ENCODE data around the gene REEP1. TPM values are rescaled to one million over a fixed set of nuclear protein-coding genes. Genes with fewer than 3 reads are reported as not detected.

The REEP1 gene
- total and polyA plus RNA-seq, 2 of the 13 experiments (the other 11 are each of a cell fraction or from before 2014, with no cell fraction given): 0.27 TPM; not detected in 1

DNA sequence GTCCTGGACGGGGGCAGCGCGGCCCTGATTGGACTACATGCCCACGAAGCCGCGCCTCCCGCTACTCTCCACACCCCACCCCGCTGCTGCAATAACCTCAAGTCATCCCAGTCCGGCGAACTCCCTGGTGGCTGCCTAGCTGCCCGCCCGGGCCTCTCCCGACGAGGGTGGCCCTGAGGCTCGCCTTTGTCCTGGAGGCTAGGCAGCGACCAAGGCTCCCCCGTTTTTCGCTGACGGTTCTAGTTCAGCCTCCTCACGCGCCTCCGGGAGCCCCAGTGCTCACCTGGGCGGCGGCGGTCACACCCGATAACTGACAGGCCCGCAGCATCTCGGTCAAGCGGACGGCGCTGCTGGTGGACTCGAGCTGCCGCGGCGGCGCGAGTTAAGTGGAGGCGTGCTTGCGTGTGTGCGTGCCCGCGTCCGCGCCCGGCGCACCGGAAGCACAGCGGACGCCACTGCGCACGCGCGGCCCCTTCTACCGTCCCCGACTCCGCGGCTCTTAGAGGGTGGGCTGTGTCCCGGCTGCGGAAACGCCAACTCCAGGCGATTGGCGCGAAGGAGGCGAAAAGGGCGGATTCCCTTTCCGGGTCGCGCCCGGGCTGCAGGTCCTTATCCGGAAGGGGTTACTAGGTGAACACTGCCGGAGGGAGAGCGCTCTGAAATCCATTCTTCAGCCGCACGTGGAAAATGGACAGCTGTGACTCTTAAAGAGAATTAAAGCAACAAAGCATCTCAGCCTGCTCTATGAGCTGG, 142.2 kb downstream of the REEP1 start, which contains the start of gene IMMT (continued):
- TF ChIP-seq, protein P1, sequence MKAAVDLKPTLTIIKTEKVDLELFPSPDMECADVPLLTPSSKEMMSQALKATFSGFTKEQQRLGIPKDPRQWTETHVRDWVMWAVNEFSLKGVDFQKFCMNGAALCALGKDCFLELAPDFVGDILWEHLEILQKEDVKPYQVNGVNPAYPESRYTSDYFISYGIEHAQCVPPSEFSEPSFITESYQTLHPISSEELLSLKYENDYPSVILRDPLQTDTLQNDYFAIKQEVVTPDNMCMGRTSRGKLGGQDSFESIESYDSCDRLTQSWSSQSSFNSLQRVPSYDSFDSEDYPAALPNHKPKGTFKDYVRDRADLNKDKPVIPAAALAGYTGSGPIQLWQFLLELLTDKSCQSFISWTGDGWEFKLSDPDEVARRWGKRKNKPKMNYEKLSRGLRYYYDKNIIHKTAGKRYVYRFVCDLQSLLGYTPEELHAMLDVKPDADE (CRISPR knock-in tag; IDR thresholded peaks at IDR 0.05): 0 out of 2 replicates have a peak, but pooled peaks have one; percentile 83
- TF ChIP-seq ZNF264 (CRISPR knock-in tag; IDR thresholded peaks at IDR 0.05) (peak; percentile 84), YY1 (IDR thresholded peaks at IDR 0.05; ENCODE audit: insufficient read depth, insufficient replicate concordance, low read depth, low read length) (peak; percentile 70), ZNF143 (CRISPR knock-in tag; IDR thresholded peaks at IDR 0.05) (peak; percentile 78), BHLHE40 (IDR thresholded peaks at IDR 0.05; ENCODE audit: low read length) (peak; percentile 52), TGIF2 (CRISPR knock-in tag; IDR thresholded peaks at IDR 0.05) (no peak), FOXK2 (IDR thresholded peaks at IDR 0.05) (0 out of 2 replicates have a peak, but pooled peaks have one; percentile 1), THAP11 (CRISPR knock-in tag; IDR thresholded peaks at IDR 0.05) (peak; percentile 92), ZNF841 (CRISPR knock-in tag; IDR thresholded peaks at IDR 0.05; ENCODE audit: borderline replicate concordance) (no peak), ZNF430 (CRISPR knock-in tag; IDR thresholded peaks at IDR 0.05) (peak; percentile 93; the same call in 1 of the 2 replicates), ZNF530 (CRISPR knock-in tag; IDR thresholded peaks at IDR 0.05; ENCODE audit: low read depth) (0 out of 2 replicates have a peak, but pooled peaks have one; percentile 83), ADNP (CRISPR knock-in tag; IDR thresholded peaks at IDR 0.05) (no peak), ZNF431 (CRISPR knock-in tag; IDR thresholded peaks at IDR 0.05; ENCODE audit: borderline replicate concordance, low read depth) (peak; percentile 96), HNRNPL (IDR thresholded peaks at IDR 0.05; ENCODE audit: low read depth, low read length) (peak; percentile 65; the same call in 1 of the 2 replicates), MTA1 (CRISPR knock-in tag; IDR thresholded peaks at IDR 0.05; ENCODE audit: borderline replicate concordance) (peak; percentile 83), ZNF883 (CRISPR knock-in tag; IDR thresholded peaks at IDR 0.05; ENCODE audit: not compliant biosample characterization) (peak; percentile 96), TOE1 (CRISPR knock-in tag; IDR thresholded peaks at IDR 0.05) (peak; percentile 82), ZNF501 (CRISPR knock-in tag; IDR thresholded peaks at IDR 0.05) (peak; percentile 100)
- TF ChIP-seq, protein P2, sequence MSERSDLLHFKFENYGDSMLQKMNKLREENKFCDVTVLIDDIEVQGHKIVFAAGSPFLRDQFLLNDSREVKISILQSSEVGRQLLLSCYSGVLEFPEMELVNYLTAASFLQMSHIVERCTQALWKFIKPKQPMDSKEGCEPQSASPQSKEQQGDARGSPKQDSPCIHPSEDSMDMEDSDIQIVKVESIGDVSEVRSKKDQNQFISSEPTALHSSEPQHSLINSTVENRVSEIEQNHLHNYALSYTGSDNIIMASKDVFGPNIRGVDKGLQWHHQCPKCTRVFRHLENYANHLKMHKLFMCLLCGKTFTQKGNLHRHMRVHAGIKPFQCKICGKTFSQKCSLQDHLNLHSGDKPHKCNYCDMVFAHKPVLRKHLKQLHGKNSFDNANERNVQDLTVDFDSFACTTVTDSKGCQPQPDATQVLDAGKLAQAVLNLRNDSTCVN (CRISPR knock-in tag; IDR thresholded peaks at IDR 0.05; ENCODE audit: borderline replicate concordance): 0 out of 2 replicates have a peak, but pooled peaks have one; percentile 12
- TF ChIP-seq, protein P3, sequence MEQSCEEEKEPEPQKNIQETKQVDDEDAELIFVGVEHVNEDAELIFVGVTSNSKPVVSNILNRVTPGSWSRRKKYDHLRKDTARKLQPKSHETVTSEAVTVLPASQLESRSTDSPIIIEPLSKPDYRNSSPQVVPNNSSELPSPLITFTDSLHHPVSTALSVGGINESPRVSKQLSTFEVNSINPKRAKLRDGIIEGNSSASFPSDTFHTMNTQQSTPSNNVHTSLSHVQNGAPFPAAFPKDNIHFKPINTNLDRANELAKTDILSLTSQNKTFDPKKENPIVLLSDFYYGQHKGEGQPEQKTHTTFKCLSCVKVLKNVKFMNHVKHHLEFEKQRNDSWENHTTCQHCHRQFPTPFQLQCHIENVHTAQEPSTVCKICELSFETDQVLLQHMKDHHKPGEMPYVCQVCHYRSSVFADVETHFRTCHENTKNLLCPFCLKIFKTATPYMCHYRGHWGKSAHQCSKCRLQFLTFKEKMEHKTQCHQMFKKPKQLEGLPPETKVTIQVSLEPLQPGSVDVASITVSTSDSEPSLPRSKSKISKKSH (CRISPR knock-in tag; IDR thresholded peaks at IDR 0.05; ENCODE audit: borderline replicate concordance): peak; percentile 88
- TF ChIP-seq, protein P4, sequence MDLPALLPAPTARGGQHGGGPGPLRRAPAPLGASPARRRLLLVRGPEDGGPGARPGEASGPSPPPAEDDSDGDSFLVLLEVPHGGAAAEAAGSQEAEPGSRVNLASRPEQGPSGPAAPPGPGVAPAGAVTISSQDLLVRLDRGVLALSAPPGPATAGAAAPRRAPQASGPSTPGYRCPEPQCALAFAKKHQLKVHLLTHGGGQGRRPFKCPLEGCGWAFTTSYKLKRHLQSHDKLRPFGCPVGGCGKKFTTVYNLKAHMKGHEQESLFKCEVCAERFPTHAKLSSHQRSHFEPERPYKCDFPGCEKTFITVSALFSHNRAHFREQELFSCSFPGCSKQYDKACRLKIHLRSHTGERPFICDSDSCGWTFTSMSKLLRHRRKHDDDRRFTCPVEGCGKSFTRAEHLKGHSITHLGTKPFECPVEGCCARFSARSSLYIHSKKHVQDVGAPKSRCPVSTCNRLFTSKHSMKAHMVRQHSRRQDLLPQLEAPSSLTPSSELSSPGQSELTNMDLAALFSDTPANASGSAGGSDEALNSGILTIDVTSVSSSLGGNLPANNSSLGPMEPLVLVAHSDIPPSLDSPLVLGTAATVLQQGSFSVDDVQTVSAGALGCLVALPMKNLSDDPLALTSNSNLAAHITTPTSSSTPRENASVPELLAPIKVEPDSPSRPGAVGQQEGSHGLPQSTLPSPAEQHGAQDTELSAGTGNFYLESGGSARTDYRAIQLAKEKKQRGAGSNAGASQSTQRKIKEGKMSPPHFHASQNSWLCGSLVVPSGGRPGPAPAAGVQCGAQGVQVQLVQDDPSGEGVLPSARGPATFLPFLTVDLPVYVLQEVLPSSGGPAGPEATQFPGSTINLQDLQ (CRISPR knock-in tag; IDR thresholded peaks at IDR 0.05): peak; percentile 82
